Neural cell (in vitro differentiated cells): Measurements from ENCODE around the gene PAK1.

Experiments
- CTCF ChIP-seq: fragments of 450-650 bp; IDR thresholded peaks from 2 replicates; pipeline ENCODE4 v1.5.1; 2014; ENCODE audit warnings: antibody characterized with exemption, mild to moderate bottlenecking, moderate library complexity; ENCODE audit not compliant: poor library complexity, severe bottlenecking
- EP300 ChIP-seq: fragments of 450-650 bp; conservative IDR thresholded peaks from 2 replicates; pipeline ENCODE4 v1.6.1; 2014; ENCODE audit warnings: antibody characterized with exemption, mild to moderate bottlenecking, moderate library complexity; ENCODE audit not compliant: poor library complexity, severe bottlenecking
- EZH2 ChIP-seq: fragments of 200-600, 300-800 bp; shearing (Covaris generic), sonication (generic); IDR thresholded peaks from 2 replicates; pipeline ENCODE4 v1.6.1; 2014; ENCODE audit warnings: antibody characterized with exemption, low read length, borderline replicate concordance, mild to moderate bottlenecking; ENCODE audit not compliant: insufficient read depth, poor library complexity, severe bottlenecking
- MXI1 ChIP-seq: fragments of 450-650 bp; conservative IDR thresholded peaks from 2 replicates; pipeline ENCODE4 v1.6.1; 2014; ENCODE audit warnings: antibody characterized with exemption, mild to moderate bottlenecking; ENCODE audit not compliant: poor library complexity, severe bottlenecking
- POLR2AphosphoS5 ChIP-seq: IDR thresholded peaks from 2 replicates; pipeline ENCODE4 v1.6.1; 2012
- REST ChIP-seq: IDR thresholded peaks from 2 replicates; pipeline ENCODE4 v1.6.1; 2012; ENCODE audit warnings: borderline replicate concordance

- TF ChIP-seq MXI1 = no peak
- TF ChIP-seq POLR2AphosphoS5 = no peak
- TF ChIP-seq CTCF = no peak
- no peak for TF ChIP-seq EZH2
- no peak for TF ChIP-seq REST
- no peak for TF ChIP-seq EP300
These were observed 184.2 kb downstream of the PAK1 start for GRCh38 chr11:77289737-77290136.
